ENCODE results near the gene KIAA1217.

Gene KIAA1217

GRCh38 chr10:24207781-24208611 lies 942 bp upstream of the KIAA1217 start:
- peak; percentile 73 for DNase-seq

GRCh38 chr10:24209432-24209771 lies 464 bp downstream of the KIAA1217 start:
- no peak for DNase-seq

- DNase-seq, result no peak
These were observed 1.1 kb downstream of the KIAA1217 start for GRCh38 chr10:24209946-24210491.

GRCh38 chr10:24210501-24210900 lies 1.6 kb downstream of the KIAA1217 start:
- no peak for DNase-seq

- no peak for DNase-seq
These were observed 4.3 kb downstream of the KIAA1217 start for GRCh38 chr10:24213266-24213665.

GRCh38 chr10:24213881-24214280 lies 4.9 kb downstream of the KIAA1217 start:
- DNase-seq, result no peak

- DNase-seq, result no peak
These were observed 5.8 kb downstream of the KIAA1217 start for GRCh38 chr10:24214762-24215161.

- peak; percentile 68 for DNase-seq
These were observed 6.3 kb downstream of the KIAA1217 start for GRCh38 chr10:24215196-24215595.

- DNase-seq, result peak; percentile 78
These were observed 6.7 kb downstream of the KIAA1217 start for GRCh38 chr10:24215603-24216002.

- DNase-seq, result no peak
These were observed 11.0 kb downstream of the KIAA1217 start for GRCh38 chr10:24219963-24220362.

GRCh38 chr10:24223341-24223740 lies 14.4 kb downstream of the KIAA1217 start:
- DNase-seq, result no peak

GRCh38 chr10:24223953-24224352 lies 15.0 kb downstream of the KIAA1217 start:
- no peak for DNase-seq

- DNase-seq, result no peak
These were observed 19.7 kb downstream of the KIAA1217 start for GRCh38 chr10:24228642-24229041.

- no peak for DNase-seq
These were observed 21.0 kb downstream of the KIAA1217 start for GRCh38 chr10:24229909-24230308.

- no peak for DNase-seq
These were observed 22.3 kb downstream of the KIAA1217 start for GRCh38 chr10:24231200-24231599.

- DNase-seq, result no peak
These were observed 25.8 kb downstream of the KIAA1217 start for GRCh38 chr10:24234784-24235183.

- no peak for DNase-seq
These were observed 26.5 kb downstream of the KIAA1217 start for GRCh38 chr10:24235471-24235870.

GRCh38 chr10:24237801-24238395 lies 29.0 kb downstream of the KIAA1217 start:
- DNase-seq, result no peak

- DNase-seq, result no peak
These were observed 29.7 kb downstream of the KIAA1217 start for GRCh38 chr10:24238519-24239247.

- no peak for DNase-seq
These were observed 30.5 kb downstream of the KIAA1217 start for GRCh38 chr10:24239289-24240040.

- no peak for DNase-seq
These were observed 31.3 kb downstream of the KIAA1217 start for GRCh38 chr10:24240041-24240751.

- no peak for DNase-seq
These were observed 32.6 kb downstream of the KIAA1217 start for GRCh38 chr10:24241536-24242040.

Data from NCI-H2029 (cell line).